Sciatic nerve (tissue), 2 donors: ENCODE results near the gene ZCCHC10. TPM values are rescaled to one million over a fixed set of nuclear protein-coding genes. Genes with fewer than 3 reads are reported as not detected.

Experiments
- ATAC-seq: fragments of 200-7000 bp; cut with Tn5 transposase; one replicate; pipeline ENCODE4 v1.9.1; 2020; ENCODE audit warnings: mild to moderate bottlenecking, moderate library complexity
- DNase-seq: peaks from one replicate; pipeline ENCODE4 v3.0.0-alpha.2; 2020; ENCODE audit warnings: low spot score
- intact Hi-C: fragments of 100-400 bp; cut with DNase I; formaldehyde crosslinking; loops from one replicate; pipeline ENCODE4 v1.14.2; 2022
- total RNA-seq: library from RNA; stranded (reverse); fragmentation: NEBNext Ultra II Directional; extraction: Animal tissue kit (Norgen Biotek cat#: 25700); gene quantifications from one replicate; pipeline ENCODE4 v1.2.1, GENCODE V29; 2021
- donor health status: DM: no; HTN: no; CAD: no.
- donor health status: DM: no; HTN: no; CAD: no.

Gene ZCCHC10
- 15.0 TPM for total RNA-seq

DNA sequence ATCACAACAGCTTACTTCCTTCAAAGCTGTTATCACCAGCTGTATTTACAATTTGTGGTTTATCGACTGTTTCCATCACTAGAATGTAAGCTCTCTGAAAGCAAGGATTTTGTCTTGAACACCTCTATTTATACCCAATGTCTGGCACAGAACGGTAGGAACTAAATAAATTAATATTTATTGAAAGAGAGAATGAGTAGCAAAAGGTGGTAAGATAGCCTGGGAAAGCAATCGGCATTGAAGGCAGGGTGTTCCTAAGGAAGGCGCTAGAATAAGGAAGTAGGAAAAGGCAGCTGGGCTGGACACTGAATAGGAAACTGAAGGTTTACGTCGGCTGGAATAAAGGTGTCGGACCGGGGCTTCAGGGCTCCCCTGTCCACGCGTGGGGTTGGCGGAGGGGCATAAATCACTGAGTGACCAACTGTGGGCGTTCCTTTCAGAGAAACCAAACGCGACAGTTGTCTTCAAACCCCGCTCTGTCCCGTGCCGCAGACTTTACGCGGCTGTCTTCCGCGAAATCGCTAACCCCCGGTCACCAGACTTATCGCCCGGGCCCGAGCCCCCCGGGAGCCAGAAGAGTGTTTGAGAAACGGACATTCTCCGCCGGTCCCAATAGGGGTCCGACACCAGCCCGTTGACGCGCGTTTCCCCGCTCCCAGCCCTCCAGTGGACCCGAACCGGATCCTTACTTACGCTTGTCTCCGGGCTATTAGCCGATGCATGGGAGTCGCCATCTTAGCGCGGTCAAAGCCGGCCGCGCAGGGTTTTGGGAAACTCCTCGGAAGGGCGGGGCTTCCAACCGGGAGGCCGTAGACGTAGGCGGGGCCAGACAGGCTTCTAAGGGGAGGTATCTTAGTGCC is at the start of gene ZCCHC10:
Gene ZCCHC10, minus strand, starts transcription at position 746 of the 860 bp plus-strand sequence. Its CDS starts 12 bp downstream, at position 734.
- peak; percentile 96 for DNase-seq
- intact Hi-C loops: no loop called here
- ATAC-seq: peak; percentile 100

DNA sequence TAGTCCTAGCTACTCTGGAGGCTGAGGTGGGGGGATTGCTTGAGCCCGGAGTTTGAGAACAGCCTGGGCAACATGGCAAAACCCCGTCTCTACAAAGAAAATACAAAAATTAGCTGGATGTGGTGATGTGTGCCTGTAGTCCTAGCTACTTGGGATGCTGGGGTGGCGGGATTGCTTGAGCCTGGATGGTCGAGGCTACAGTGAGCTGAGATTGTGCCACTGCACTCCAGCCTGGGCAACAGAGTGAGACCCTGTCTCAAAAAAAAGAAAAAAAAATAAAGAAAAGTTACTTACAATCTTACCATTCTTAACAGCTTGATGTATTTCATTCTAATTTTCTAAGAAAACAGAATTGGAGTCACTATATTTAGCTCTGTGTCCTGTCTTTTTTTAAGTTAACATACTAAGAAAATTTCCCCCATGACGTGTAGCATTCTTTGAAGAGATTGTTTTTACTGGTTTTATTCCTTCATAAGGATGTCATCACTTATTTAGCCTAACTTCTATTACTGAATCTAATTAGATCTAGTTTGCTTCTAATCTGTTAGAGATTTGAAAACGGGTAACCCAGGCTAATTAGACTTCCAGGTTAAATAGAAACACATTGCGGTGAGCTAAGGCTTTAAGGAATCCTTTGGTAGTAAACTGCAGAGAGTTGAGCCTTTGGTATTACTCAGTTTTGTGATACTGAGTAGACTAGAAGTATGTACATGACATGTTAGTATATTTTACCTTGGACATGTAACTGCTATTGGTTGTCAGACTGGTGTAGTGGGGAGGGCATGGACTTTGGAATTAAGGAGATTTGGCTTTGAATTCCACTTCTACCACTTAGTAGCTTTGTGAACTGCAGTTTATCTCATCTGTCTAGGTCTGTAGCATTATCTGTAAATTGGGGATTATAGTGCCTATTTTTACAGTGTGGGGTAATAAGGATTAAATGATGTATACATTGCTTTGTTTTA is 49.5 kb upstream of the ZCCHC10 start:
- DNase-seq (no peak), ATAC-seq (no peak)
- intact Hi-C loops: no loop called here

DNA sequence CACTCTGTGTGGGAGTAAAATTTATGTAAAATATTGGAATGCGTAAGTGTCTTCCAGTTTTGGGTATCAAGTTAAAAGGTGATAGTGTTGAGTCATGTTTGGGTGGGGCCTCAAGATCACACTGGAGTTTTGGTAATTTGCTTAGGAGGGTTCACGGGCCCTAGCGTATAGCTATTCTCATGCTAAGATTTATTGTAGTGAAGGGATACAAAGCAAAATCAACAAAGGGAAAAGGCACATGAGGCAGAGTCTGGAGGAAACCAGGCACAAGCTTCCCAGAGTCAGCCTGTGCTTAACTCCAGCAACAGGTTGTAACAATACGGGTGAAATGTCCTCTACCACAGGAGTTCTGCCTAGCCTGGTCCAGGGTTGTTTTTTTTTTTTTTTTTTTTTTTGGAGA is 45.7 kb upstream of the ZCCHC10 start:
- intact Hi-C loops: no loop called here
- no peak for ATAC-seq
- no peak for DNase-seq

DNA sequence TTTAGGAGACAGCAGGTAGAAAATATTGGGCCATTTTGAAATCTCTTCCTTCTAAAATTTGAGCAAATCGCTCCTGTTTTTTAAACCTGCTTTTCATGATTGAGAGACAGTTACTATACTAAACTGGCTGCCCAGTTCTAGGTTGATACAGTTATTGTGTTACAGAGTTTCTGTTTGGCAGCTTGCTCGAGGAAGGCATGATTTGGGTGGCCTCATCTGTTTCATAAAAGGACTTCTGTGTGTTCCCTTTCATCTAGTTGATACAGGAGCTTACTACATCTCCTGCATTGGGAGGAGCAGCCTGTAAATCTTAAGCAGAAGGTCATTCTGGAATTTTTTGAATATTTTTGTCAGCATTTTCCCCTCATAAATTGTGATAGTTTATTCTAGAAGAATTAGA is 39.7 kb upstream of the ZCCHC10 start:
- ATAC-seq (no peak), DNase-seq (no peak)
- intact Hi-C loops: no loop called here

DNA sequence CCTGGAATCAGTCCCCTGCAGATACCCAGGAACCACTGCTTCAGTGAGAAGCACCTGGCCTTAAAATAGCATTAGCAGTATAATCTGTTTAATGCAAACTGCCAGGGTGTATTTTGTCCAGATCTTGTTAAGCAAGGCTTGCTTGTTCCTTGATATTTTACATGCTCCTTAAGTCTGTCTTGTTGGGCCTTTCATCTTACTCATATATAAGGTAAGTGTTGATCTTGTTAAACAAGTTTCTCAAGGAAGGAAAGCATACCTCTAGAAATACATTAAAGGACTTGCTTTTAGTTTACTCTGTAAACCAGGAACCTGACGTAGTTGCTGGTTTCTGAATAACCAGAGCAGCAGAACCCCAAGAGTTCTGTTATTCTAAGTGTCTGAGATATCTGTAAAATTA is 39.1 kb upstream of the ZCCHC10 start:
- DNase-seq (no peak), ATAC-seq (no peak)
- intact Hi-C loops: no loop called here

DNA sequence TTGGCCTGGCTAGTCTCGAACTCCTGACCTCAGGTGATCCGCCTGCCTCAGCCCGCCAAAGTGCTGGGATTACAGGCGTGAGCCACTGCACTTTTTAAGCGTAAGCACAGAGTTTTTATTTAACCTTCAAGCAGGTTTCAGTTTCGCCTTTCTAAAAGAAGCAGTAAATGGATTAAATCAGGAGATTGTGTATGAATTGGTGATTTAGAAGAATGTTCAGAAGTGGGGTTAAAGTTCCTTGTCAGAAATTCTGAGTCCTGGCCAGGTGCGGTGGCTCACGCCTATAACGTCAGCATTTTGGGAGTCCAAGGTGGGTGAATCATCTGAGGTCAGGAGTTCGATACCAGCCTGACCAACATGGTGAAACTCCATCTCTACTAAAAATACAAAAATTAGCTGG is 37.6 kb upstream of the ZCCHC10 start:
- intact Hi-C loops: no loop called here
- DNase-seq: no peak
- ATAC-seq: no peak

DNA sequence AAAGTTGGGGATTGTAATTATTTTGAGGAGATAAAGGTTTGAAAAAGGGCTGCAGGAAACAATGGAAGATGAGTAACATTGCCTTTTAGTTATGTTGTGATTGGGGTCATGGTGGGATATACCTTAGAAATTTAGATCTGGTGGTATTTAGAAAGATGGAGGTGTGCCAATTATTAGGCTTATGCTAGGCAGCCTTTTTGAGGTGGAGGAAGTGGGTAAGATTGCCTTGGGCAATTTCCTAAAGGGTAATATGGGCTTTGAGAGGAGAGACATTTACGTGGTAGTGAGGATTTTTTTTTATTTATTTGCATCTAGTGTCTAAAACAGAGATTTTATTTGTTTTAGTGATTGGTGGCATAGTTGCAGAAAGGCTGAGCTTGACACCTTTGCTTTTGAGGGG is 35.9 kb upstream of the ZCCHC10 start:
- ATAC-seq (no peak), DNase-seq (no peak)
- intact Hi-C loops: no loop called here

DNA sequence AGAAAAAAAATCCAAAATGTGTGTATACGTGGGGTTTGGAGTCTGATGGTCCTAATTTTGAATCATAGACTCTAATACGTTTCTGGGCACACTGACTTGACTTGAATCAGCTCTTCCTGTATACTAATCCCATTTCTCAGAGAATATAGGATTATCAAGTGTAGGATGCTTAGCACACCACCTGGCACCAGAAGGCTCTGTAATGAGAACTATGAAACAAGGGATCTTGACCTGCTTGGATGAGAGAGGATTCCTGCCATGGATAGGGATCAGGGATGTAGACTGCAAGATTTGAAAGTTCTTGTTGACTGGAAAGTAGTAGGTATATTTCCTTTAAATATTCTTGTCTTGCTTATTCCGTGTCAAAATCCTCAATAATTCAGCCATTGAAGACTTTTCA is 33.3 kb upstream of the ZCCHC10 start:
- intact Hi-C loops: no loop called here

DNA sequence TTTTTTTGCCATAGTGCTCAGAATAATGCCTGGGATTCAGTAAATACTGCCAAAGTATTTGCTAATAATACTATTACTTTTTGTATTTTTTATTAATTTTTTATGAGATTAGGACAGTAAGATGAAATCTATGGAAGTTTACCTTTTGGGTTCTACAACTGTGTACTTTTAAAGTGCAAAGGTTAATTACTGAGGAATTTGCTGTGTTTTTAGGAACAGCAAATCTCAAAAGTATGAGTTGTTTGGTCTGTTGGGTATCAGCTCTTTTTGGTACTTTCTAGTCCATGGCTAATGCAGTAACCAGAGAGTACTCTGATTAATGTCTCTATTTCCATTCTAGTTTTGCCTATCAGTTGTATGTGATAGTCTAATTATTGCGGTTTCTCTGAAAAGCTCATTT is 30.5 kb upstream of the ZCCHC10 start:
- intact Hi-C loops: no loop called here
- no peak for DNase-seq
- no peak for ATAC-seq

More for the DNA sequence above, 33.3 kb upstream of the ZCCHC10 start:
- ATAC-seq: no peak
- no peak for DNase-seq

DNA sequence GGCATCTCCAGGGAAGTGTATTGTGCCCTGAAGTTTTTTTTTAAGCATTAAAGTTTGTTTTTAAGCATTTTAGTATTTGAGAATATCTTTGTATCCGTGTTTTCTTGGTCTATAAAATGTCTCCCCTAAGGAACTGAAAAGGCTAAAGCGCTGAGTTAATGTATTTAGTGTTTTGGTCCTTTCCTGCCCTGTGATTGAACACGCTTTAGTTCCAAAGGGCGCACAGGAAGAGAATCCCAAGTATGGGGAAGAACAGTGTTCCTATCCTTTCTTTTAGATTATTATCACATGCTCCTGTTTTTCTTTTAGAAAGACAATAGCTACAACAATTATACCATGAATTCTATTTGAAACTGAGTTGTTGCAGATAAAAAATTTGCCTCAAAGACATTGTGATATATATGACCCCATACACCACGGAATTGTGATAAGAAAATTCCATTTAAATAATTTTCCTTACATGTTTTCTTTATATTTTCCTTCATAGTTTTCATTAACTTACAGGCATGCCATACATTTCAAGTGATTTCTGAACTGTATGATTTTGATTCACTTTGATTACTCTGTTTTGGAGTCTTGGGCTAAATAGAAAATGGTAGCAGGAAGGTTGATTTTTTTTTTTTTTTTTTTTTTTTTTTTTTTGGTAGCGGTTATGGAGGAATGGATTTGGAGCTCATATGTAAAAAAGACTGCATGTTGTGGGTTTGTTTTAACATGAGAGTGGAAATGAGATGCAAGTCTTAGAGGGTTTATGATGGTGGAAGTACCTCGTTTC is 28.5 kb upstream of the ZCCHC10 start:
- ATAC-seq (no peak), DNase-seq (no peak)
- intact Hi-C loops: no loop called here

DNA sequence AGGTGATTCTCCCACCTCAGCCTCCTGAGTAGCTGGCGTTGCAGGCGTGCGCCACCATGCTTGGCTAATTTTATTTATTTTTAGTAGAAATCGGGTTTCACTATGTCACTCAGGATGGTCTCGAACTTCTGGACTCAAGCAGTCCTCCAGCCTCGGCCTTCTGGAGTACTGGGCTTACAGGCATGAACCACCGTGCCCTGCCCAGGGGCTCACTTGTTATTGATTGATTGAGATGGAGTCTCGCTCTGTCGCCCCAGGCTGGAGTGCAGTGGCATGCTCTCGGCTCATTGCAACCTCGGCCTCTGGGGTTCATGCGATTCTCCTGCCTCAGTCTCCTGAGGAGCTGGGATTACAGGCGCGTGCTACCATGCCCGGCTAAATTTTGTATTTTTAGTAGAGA is 27.1 kb upstream of the ZCCHC10 start:
- DNase-seq (no peak), ATAC-seq (no peak)
- intact Hi-C loops: no loop called here

DNA sequence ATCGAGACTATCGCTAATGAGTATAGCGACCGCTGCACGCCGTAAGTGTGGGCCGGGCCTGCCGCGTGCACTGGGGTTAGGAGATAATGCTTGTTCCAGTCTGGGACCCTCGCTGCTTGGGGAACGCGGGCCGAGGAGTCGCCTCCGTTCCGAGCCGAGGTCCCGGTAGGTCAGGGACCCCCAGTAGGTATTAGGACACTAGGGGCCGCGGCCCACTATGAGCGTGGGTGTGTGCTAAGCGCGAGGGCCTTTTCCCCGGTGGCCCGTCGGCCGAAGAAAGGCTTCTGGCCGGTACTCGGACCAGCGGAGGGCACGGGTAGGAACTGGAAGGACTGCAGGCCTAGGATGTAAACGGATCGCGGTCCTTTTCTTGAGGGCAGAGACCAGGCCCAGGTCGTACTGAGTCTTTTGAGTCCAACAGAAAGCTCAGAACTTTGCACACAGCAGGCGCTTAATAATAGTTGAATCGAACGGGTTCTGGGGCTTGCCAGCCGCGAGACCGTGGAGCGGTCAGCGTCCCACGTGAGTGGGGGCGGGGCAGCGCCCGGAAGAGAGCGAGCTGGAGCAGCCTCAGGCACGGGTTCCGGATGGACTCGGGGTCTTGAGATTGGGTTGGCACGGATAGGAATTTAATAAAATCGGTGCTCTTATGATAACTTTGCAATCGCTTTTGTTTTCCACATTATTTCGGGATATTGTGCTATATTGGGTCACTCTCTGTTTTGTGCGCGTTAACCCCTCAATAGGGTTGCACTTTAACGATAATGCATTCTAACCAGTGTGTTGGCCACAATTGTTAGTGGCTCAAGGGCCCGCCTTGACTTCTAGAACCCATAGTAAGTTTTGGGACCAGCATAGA is 26.2 kb upstream of the ZCCHC10 start:
- intact Hi-C loops: no loop called here
- peak; percentile 79 for DNase-seq
- peak; percentile 61 for ATAC-seq

DNA sequence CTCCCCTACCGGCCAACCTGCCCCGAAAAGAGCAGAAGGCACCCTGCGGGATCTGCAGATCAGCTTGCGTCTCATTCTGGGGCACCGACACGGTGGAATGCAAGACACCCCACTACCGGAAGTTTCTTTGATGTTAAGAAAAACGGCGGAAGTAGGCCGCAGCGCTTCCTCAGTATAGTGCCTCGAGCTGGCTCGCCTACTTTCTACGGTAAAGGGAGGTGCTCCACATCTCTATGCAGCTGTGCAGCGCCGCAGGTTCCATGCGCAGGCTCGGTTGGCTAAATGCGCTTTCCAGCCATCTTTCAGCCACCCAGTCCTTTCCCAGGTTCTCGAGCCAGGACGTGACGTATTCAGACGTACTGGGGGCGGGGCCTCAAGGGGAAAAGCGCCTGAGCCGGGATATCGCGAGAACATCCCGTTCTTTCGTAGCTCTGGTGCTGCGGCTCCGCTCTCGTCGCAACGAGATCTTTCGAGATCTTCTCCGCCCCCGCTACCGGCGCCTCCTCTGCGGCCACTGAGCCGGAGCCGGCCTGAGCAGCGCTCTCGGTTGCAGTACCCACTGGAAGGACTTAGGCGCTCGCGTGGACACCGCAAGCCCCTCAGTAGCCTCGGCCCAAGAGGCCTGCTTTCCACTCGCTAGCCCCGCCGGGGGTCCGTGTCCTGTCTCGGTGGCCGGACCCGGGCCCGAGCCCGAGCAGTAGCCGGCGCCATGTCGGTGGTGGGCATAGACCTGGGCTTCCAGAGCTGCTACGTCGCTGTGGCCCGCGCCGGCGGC is 25.4 kb upstream of the ZCCHC10 start, which contains the start of gene HSPA4:
Gene HSPA4, plus strand, starts transcription at position 472 of the 775 bp plus-strand sequence. Its CDS starts 238 bp downstream, at position 710.
- peak; percentile 99 for DNase-seq
- intact Hi-C loops: no loop called here
- ATAC-seq: peak; percentile 98

DNA sequence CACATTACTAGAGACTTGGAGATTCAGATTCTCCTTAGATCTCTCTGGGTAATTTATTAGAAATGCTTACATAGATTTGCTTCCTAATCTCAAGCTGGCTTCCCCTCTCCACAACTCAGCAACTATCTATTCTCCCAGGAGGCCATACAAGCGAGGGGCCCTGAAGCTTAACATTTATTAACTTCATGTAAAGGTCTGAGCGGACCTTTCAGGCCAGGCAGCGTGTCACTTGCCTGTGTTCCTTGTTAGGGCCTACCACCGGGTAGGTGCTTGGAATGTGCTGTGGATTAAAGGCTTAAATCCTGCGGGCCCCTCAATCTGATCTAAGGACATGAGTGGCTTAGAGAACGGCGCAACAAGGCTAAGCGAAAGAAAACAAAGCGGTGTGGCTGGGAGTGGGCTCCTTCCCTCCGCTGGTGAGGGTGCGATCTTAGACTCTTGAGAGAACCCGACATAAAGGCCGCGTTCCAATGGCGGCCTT is 24.8 kb upstream of the ZCCHC10 start:
- DNase-seq (no peak), ATAC-seq (peak; percentile 3)
- intact Hi-C loops: no loop called here

DNA sequence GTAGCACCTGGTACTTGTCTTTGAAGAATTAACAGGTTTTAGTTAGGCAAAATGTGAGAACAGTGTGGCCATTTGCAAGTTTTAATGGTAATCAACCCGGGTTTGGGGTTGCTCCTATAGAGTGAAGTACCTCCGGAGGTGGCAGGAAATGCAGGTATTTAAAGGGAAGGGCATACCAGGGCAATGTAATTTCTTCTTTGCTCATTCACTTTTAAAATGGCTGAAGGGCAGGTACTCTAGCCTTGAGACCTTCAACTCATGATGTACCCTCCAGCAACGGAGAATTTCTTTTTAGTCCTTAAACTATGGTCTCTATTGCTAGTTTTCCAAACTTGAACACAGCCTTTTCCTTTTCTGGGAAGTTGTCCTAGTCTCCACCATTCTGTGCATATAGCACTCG is 24.2 kb upstream of the ZCCHC10 start:
- intact Hi-C loops: no loop called here
- no peak for ATAC-seq

DNA sequence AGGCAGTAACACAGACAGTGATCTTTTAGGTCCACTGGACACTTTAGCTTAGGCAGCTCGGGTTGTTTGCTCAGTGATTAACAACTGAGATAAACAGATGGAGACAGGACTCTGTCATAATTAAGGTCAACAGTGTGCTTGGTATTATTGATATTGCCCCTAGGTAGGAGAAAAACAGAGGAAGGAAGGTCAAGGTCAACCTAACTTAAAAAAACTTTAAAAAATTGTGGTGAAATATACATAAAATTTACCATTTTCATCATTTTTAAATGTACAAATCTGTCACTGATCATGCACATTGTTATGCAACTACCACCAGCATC is 23.3 kb upstream of the ZCCHC10 start:
- ATAC-seq (no peak), DNase-seq (no peak)
- intact Hi-C loops: no loop called here

More for the DNA sequence above, 24.2 kb upstream of the ZCCHC10 start:
- no peak for DNase-seq

DNA sequence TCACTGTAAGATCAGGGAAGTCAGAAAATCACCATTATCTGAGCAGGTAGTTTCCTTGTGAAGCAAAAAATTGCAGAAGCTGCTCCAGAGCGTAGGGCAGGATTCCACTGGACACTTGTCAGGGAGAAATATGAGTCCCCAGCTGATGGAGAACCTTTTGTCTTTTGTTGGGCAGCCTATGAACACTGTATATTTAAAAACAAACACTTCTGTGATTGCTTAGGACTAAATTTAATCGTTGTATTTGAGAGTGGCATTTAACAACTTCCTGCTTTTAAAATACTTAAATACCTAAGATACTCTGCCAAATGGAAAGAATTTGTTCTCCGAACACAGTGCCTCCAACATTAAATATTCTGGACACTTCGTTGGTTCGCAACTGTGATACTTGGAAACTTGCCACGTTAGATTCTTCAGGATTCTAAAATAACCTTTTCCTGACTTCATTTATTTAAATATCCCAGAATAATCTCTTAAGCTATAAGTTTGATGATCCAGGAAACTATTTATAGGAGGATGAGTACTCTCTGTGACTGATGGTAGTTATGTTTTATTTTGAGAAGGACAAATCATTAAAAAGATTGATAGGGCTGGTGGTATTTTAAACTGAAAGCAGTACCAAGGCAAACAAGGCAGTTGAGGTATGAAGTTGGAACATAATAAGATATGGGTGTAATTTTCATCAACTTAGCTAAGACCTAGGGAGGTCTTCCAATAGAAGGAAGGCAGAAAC is 22.8 kb upstream of the ZCCHC10 start:
- ATAC-seq (no peak), DNase-seq (no peak)
- intact Hi-C loops: no loop called here
